DLD1 (cell line): ENCODE results near the gene CNTNAP3B.
"Not testable (repeated sequence)": the region's sequence is repeated elsewhere in the genome, so short reads cannot be mapped to it uniquely, and the experiment has no call there.

Experiments used
- in situ Hi-C: cut with HindIII; loops from 2 replicates; pipeline ENCODE4 v1.10.0; 2017; ENCODE audit warnings: low sequenced_read_pairs

CNTNAP3B gene

DNA sequence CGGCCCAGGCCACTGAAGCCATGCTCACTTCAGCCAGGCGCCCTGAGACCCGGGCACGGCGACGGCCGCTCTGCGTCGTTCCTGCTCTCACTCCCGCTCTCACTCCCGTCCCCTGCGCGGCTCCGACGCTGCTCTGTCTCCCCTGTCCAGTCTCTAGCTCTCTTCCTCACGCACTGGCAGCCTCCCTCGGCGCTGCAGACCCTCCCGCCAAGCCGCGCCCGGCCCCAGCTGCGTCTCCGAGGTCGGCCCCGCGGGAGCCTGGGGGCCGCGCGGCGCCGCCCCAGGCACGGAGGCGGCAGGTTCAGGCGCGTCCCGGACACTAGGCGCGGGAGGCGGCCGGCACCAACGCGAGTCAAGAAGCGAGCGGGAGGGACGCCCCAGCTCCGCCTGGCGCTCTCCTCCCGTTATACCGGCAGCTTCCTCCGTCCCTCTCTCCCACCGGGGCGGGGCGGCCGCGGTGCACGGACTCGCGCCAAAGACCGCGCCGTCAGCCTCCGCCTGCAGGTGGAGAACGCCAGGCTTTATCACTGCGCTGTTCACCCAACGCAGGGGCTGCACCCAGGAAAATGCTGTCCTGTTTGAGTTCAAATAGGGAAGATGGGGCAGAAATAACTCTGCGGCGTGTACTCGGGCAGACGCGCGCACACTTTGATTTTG is at the start of gene CNTNAP3B:
TSS of gene CNTNAP3B (minus strand) at position 354 of the 657 bp plus-strand sequence. CDS start at position 22, 332 bp downstream.
- in situ Hi-C loops: not testable (repeated sequence)

DNA sequence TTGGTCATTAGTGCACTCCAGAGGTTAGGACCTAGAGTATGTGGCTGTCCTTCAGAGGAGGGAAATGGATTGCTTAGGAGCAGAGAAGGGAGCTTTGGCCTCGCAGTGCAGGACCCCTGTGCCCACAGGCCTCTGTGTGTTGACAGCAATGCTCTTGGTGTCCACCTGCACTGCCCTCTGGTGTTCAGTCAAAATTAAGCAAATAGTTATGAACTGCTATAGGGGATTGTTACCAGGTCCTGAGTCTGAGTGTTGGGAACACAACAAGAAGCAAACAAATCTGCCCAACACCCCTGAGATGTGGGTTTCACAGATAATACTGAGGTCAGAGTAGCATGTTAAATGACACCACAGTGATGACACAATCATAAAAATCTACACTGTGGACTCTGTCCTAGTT is 31.1 kb upstream of the CNTNAP3B start:
- in situ Hi-C loops: not testable (repeated sequence)

DNA sequence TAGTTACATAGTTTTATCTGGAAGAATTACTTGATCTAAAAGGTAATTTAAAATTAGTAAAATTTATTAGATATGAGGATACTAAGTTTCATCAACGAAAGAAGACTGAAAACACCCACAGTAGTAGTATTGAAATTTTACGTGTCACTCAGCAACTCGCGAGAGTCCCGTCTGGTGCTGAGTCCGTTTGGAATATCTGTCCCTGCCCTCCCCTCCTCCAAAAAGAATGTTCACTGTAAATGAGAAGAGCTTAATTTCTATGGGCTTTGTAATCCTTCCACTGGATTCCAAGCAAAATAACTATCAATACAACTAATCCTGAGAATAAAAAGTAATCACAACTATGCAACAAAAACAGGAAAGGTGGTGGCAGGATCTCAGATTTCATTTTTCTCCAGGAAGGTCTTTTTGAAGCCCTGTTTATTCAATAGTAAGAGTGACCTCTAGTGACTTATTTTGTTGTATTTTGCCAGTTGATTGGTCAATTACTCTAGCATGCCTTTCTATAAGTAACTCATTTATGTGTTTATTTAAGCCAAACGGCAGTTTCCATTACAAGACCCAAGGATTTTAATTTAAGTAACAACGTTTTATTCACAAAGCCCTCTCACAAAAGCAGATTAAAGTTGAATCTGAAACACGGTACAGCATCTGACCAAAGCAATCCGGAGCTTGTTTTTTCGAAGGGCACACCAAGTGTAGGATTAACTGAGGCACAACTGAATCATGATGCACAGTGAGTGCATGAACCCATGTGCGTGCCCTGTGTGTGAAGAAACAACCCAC is 2.0 kb downstream of the CNTNAP3B start:
- in situ Hi-C loops: not testable (repeated sequence)

DNA sequence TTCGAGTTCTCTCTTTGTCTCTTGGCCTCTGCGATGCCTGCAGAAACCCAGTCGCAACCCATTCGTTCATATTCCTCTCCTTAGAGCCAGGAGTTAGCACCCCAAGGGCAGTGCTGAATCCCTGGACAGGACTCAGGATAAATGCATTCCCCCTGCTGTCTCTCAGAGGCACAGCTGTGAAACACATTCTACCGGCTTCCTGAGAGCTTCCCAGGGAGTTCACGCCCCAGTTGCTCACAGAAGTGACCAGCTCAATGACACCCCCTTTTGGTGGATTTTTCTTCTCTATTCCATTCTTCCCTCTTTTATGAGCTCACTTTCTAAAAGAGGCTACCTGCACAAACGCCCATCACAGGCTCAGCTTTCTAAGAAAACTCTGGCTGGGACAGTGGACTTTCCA is 8.2 kb downstream of the CNTNAP3B start:
- in situ Hi-C loops: not testable (repeated sequence)

DNA sequence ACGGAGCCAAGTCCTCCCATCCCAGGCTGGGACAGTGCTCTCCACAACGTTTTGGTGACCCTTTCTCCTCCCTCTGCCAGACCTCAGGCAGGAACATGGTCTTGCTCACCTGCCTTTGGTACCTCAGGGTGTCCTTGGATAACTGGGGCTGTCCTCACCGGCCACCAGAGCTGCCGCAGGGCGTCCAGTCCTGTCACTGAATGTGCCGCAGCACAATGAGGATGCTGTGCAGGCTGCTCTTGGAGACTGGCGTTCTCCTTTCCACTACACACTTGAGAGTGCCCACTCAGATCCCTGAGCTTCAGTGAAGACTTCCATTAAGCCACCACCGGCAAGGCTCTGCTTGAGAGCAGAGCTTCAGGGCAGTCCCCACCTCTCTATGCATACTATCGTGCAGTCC is 33.3 kb downstream of the CNTNAP3B start:
- in situ Hi-C loops: not testable (repeated sequence)

DNA sequence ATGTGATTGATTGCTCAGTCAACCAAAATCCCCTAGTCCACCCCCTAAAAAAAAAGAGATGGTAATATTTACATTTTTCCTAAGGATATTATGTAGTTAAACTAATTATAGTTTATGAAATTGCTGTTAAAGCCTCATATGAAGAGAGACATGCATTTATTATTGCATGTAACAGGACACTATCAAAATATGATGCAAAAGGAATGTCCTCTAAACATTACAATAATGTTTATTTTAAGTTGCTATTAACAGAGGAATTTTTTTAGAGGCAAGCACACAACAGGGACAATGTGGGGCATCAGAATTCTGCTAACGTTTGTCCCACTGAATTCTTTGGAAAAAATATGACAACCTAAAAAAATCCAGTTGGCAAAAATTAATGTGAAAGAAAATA is 44.7 kb downstream of the CNTNAP3B start:
- in situ Hi-C loops: not testable (repeated sequence)

DNA sequence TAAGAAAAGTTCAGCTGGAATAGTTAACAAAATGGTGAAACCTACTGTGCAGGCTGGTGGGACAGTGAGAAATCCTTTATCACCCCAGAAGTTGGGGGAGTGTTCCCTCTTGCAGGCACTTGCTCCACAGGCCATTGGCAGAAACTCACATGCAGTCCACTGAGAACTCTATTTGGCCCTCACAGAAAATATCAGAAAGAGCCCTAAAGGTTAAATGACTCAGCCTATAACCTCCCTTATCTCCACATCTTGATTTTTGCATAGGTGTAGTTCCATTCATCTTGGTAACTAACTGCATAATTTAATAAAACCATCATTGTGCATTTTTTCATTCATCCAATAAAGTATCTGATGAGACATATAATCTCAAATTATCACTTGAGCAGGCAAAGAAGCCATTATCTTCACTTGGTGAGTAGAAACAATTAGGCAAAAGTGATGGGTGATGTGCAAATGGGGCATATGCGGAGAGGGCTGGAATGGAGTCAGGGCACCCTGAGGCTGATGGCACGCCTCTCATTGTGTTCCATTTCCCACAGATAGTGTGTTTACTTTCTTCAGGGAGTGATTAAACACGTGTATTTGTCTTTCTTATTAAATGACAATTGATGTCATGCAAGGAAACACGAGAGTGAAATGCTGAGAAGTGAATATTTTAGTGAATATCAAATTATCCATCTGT is 45.2 kb downstream of the CNTNAP3B start:
- in situ Hi-C loops: not testable (repeated sequence)

DNA sequence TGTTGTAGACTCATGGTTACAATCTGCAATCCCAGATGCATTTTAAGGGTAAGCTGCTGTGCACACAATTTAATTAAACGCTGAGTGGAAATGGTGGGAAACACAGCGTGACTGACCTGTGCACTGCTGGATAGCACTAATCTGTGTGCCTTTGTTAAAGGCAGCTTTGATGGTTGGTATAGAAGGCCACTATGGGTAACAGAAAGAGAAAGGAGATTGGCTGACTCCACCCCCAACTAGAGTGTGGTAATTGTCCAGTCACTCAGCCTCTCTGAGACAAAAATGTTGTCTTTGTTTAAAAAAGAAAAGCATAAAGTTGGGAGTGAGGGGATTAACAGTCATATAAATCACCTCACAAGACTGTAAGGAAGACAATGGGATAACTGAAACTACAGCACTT is 48.9 kb downstream of the CNTNAP3B start:
- in situ Hi-C loops: not testable (repeated sequence)

DNA sequence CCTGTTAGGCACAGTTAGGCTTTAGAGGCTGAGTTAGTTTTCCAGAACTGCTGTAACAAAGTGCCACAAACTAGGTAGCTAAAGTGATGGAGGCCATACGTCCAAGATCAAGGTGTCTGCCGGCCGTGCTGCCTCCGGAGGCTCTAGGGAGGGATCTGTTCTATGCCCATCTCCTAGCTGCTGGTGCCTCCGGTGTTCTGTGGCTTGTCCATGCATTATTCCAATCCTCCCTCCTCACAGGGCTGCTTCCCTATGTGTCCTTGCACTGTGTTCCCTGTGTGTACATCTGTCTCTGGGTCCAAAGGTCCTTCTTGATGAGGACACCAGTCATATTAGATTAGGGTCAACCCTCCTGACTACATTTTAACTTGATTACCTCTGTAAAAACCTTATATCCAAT is 54.4 kb downstream of the CNTNAP3B start:
- in situ Hi-C loops: not testable (repeated sequence)

DNA sequence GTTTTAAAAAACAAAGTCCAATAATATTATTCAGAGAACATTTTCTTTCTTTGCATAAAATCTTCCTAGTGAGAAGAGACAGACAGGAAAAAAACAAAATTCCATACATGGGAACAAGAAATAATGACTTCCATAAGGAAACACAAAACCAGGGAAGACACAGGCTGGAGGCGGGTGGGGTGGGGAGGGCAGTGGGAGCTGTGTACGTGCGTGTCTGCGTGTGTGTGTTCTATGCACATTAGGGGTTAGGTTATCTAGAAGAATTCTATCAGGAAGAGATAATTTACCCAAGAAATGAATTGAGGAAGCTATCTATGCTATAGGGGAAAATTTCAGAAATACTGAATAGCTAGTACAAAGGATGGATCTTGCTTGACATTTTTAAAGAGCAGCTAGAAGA is 58.2 kb downstream of the CNTNAP3B start:
- in situ Hi-C loops: not testable (repeated sequence)

DNA sequence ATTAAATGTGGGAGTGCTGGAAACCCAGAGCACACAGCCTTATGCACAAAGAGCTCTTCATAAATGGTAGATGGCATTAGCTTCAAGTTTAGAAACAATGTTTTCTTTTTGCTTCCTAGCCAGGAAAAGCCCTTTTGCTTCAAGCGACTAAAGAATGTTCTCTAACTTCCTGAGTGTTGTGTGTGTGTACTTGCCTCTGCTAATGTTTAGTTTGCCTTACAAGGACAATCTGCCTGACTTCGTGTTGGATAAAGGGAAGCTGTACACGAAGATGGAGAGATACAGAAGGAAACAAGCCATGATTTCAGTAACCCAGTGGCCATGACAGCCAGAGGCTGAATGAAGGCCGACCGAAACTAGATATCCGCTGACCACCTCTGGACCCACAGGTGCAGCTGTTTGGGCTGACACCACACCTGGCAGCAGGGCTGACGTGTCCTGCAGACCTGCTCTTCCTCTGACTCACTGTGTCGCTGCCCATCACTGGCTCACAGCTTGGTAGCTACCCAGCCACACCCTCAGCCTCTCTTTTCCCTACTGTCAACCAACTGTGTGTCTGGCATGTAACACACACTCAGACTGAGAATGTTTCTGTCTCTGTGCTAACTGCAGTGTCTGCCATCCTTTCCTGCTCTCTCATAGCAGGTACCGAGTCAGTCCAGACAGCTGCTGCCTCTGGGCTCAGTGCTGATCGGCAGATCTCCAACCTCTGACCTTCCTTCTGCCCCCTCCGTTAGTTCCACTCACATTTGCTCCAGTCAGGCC is 59.0 kb downstream of the CNTNAP3B start:
- in situ Hi-C loops: not testable (repeated sequence)

DNA sequence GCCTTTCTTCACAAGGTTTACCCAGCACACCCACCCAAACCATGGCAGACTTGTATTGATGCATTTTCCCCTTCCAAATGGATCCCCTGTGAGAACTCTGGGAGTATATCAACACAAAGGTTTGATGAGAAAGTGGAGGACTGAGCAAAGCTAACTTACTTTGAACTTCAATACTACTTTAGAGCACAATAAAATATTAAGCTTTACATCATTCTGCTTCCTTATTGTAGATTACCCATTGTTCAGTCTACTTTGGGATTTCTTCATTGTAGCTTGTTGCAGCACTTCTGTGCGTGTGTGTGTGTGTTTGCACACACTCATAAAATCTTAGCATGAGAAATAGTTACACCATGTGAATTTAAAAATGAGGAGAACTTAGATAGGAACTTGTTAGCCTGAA is 75.4 kb downstream of the CNTNAP3B start:
- in situ Hi-C loops: not testable (repeated sequence)

DNA sequence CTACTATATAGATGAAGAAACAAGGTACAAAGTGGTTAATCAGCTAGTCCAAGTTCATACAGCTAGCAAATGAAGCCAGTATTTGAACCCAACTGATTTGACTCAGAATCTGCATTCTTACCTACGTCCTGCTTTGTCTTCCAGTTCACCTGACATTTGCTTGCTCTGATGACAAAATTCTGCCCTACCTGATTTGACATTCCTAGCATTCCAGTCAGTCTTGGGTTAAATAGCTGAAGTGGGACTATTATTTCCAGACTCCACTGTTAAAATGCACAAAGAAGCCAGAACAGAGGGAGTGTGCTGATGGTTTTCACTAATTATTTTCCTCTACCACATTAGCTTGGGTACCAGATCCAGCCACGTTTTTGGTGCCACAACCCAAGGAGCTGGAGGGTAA is 78.5 kb downstream of the CNTNAP3B start:
- in situ Hi-C loops: not testable (repeated sequence)

DNA sequence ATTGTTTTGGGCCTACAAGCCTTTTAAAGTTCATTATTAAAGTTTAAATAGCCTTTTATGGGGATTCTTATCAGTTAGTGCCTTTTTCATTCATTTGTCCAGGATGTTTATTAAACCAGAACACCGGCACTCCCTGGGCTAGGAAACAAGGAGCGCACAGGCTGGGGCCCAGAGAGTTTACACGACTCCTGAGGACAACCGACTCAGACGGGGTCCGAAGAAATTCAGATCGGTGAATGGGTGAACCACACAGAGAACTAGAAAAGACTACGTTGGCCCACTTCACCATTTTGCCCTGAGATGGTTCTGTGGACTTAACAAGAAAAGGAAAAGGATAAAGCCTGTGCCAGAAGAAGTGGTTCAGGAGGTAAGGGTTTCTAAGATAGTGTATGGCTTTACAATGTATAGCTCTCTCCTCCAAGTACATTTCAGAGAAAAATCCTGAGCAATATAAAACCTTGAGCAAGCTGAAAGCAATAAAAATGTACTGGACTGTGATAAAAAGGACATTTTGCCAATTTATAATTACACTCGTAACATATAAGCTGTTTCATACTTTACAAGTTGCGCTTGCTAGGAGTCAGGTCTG is 84.7 kb downstream of the CNTNAP3B start:
- in situ Hi-C loops: not testable (repeated sequence)

DNA sequence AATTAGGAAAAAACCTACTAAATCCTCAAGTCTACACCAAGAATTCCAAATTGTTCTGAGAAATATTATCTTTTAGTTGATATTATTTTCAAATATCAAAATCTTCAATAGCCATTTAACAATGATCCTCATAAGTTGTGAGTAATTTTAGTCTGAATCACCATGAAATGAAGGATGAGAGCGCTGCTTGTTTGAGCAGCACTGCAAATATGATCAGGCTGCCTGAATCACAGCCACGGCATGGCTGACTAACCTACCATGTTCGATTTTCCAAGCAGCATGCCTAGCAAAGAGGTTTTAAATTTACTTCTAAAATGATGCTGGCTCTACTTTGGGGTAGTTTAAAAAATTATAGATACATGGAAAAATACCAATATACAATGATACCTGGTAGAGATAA is 95.7 kb downstream of the CNTNAP3B start:
- in situ Hi-C loops: not testable (repeated sequence)

DNA sequence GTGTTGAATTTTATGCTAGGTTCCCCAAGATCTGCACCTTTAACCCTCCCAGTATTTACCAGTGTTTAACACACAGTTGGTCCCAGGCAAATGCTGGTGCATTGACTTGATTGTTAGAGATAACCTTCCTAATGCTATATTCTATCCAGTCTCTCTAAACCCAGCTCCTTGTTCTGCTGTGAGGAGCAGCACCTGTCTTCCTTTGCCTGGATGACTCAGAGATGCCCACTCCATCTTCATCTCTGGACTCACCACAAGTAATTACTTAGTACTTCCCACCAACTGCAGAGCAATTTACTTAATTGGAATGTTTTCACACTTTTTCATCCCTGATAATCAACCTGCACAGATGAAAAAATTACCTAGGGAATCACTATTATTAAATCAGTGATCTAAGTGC is 108.6 kb downstream of the CNTNAP3B start:
- in situ Hi-C loops: not testable (repeated sequence)

DNA sequence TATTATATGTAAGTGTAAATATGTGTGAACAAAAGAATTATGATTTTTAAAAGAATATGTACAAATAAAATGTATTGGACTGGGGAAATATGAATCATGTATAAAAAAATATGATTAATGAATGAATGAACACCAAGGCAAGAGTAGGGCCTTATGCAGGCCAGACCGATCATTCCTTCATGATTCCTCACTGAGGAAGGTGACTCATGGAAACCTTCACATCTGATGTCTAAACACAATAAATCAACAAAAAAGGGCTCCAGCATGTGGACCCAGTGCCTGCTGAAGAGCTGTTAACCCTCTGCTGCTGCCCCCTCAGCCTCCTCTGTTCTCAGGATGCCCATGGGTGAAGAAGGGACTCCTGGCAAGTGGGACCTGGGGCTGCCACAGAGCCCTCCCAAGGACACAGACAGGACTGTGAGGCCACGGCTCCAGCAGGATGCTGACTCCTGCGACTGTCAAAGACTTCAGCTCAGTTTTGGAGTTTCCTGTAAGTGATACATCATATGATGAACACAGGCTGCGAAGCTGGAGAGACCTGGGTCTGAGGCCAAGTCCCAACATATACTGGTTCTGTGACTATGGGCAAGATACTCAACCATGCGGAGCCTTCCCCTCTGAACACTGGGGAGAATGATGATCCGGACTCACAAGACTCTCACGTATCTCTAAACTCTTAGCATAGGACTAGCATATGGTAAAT is 110.9 kb downstream of the CNTNAP3B start:
- in situ Hi-C loops: not testable (repeated sequence)

DNA sequence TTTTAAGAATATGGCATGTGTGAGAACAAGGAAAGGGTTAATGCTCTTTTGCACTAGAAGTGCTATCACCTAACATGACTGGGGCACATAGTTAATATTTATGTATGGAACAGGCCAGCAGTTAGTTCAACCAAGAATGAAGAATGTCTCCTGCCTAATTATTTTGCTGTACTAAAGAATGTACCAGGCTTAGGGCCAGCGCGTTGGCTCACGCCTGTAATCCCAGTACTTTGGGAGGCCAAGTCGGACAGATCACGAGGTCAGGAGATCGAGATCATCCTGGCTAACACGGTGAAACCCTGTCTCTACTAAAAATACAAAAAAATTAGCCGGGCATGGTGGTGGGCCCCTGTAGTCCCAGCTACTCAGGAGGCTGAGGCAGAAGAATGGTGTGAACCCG is 114.9 kb downstream of the CNTNAP3B start:
- in situ Hi-C loops: not testable (repeated sequence)

DNA sequence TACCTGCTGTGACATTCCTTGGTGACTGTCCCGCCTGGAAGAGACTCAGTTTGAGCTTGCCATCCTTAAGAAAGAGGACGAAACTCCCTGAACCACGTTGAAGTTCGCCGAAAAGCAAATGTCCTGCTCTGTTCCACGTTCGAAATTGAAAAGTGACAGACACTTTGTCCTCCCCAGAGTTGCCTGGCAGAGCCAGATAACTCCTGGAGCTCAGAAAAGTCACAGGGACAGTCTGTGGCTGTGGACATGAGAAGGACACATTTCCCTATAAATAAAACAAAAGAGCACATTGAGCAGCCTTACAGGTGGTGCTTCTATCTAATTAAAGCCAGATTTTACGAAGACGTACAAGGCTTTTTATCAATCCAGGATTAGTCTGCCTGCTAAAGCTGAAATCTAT is 137.6 kb downstream of the CNTNAP3B start:
- in situ Hi-C loops: not testable (repeated sequence)

DNA sequence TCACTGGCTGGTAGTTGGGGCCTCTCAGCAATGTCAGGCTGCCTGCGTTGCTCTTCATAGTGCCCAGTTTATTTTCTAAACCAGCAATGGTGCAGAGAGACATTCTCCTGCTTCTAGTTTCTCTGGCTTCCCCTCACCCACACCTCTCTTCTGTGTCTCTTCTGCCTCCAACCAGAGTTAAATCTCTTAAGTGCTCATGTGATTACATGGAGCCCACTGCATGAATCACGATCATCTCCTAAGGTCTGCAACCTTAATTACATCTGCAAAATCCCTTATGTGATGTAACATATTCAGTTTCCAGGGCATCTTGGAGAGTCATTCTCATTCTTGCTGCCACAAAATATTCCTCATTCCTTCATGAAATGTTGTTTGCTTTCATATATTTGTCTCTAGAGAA is 149.0 kb downstream of the CNTNAP3B start:
- in situ Hi-C loops: not testable (repeated sequence)
